Endometrium (tissue), 2 donors: ENCODE measurements around the gene SPEF1.
A peak's percentile ranks its signal among the peaks of the same experiment; 100 is the strongest.
"Not testable (repeated sequence)": the region's sequence is repeated elsewhere in the genome, so short reads cannot be mapped to it uniquely, and the experiment has no call there.

Experiments
- FAIRE-seq: peaks from 2 replicates; lab custom pipeline; 2012; peaks lifted over from hg19 to GRCh38; lab: Jason Lieb, UNC
- donor health status: control.
- donor health status: control.

The SPEF1 gene, protein sequence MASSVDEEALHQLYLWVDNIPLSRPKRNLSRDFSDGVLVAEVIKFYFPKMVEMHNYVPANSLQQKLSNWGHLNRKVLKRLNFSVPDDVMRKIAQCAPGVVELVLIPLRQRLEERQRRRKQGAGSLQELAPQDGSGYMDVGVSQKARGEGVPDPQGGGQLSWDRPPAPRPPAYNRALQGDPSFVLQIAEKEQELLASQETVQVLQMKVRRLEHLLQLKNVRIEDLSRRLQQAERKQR

GRCh38 chr20:3781153-3781910 is at the start of gene SPEF1:
SPEF1 (minus strand) TSS chr20:3781448; CDS start chr20:3781287, 161 bp downstream.
- peak; percentile 90 for FAIRE-seq

GRCh38 chr20:3829891-3830290 is 48.6 kb upstream of the SPEF1 start:
- FAIRE-seq, result not testable (repeated sequence)

DNA sequence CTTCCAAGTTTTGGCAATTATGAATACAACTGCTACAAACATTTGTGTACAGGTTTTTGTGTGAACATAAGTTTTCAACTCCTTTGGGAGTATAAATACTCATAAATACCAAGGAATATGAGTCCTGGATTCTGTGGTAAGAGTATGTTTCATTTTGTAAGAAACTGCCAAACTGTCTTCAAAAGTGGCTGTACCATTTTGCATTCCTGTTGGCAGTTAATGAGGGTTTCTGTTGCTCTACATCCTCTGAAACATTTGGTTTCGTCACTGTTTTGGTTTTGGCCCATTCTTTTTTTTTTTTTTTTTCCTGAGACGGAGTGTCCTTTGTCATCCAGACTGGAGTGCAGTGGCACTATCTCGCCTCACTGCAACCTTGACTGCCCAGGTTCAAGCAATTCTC is 47.5 kb upstream of the SPEF1 start:
- no peak for FAIRE-seq

- FAIRE-seq, result no peak
These were observed 45.2 kb upstream of the SPEF1 start for GRCh38 chr20:3826420-3826819.

GRCh38 chr20:3825526-3825925 is 44.3 kb upstream of the SPEF1 start:
- FAIRE-seq, result no peak

- no peak for FAIRE-seq
These were observed 42.6 kb upstream of the SPEF1 start for GRCh38 chr20:3823881-3824280.

DNA sequence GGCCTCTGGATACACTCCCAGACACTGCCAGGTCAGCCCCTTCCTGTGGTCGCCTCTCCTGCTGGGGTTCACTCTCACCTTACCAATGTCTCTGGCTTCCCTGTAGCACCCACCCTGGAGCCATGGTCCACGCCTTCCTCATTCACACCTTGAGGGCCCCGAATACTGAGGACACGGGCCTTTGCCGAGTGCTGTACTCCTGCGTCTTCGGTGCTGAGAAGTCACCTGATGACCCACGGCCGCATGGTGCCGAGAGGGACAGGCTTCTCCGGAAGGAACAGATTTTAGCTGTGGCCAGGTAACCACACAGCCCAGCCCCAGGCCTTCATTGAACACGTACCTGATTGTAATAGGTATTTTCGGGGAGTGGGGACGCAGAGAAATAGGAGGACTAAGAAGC is 40.7 kb upstream of the SPEF1 start:
- no peak for FAIRE-seq

- FAIRE-seq, result no peak
These were observed 39.9 kb upstream of the SPEF1 start for GRCh38 chr20:3820901-3821727.

- no peak for FAIRE-seq
These were observed 39.0 kb upstream of the SPEF1 start, which contains the start of gene AP5S1 for GRCh38 chr20:3820048-3820900. AP5S1 (plus strand) TSS chr20:3820547; CDS start chr20:3822118, 1,571 bp downstream.

- FAIRE-seq, result no peak
These were observed 38.3 kb upstream of the SPEF1 start for GRCh38 chr20:3819411-3820047.

GRCh38 chr20:3818155-3819151 is 37.2 kb upstream of the SPEF1 start:
- no peak for FAIRE-seq

DNA sequence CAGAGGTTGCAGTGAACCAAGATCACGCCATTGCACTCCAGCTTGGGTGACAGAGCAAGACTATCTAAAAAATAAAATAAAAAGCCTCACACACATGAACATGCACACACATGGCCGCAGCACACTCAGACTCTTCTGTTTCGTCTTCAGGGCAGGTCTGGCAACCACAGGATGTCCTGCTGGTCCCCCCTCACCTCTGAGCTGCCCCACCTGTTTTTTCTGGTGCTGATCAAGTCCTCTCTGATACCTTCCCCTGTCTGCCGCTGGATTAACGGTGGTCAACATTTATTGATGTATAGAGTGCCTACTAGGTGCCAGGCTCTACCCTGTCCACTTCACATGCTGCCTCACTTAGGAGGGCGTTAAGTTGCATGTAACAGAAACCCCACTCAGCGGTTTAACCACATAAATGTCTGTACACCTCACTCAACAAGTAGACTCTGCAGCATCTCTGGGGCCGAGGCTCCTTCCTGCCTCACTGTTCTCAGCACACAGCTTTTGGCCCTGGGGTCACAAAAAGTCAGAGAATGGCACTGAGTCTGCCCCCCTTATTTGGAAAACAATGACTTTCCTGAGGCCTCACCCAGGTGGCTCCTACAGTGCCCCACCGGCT is 34.6 kb upstream of the SPEF1 start:
- FAIRE-seq, result no peak

GRCh38 chr20:3814928-3815495 is 33.8 kb upstream of the SPEF1 start:
- FAIRE-seq, result no peak

DNA sequence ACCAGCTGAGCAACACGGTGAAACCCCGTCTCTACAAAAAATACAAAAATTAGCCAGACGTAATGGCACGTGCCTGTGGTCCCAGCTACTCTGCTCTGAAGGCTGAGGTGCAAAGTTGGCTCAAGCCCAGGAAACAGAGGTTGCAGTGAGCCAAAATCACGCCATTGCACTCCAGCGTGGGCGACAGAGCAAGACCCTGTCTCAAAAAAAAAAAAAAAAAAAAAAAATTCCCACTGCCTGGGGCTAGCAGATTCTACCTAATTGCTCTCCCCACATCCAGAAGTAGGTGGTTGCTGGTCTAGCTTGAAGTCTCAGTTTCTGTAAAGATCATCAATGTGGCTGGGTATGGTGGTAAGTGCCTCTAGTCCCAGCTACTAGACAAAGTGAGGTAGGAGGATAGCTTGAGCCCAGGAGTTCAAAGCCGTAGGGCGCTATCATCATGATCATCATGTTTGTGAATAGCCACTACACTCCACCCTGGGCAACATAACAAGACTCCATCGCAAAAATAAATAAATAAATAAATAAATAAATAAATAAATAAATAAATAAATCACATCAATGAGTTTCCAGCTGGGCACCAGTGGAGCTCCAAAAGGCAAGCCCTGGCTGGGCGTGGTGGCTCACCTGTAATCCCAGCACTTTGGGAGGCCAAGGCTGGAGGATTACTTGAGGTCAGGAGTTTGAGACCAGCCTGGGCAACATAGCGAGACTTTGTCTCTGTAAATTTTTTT is 32.8 kb upstream of the SPEF1 start:
- no peak for FAIRE-seq

DNA sequence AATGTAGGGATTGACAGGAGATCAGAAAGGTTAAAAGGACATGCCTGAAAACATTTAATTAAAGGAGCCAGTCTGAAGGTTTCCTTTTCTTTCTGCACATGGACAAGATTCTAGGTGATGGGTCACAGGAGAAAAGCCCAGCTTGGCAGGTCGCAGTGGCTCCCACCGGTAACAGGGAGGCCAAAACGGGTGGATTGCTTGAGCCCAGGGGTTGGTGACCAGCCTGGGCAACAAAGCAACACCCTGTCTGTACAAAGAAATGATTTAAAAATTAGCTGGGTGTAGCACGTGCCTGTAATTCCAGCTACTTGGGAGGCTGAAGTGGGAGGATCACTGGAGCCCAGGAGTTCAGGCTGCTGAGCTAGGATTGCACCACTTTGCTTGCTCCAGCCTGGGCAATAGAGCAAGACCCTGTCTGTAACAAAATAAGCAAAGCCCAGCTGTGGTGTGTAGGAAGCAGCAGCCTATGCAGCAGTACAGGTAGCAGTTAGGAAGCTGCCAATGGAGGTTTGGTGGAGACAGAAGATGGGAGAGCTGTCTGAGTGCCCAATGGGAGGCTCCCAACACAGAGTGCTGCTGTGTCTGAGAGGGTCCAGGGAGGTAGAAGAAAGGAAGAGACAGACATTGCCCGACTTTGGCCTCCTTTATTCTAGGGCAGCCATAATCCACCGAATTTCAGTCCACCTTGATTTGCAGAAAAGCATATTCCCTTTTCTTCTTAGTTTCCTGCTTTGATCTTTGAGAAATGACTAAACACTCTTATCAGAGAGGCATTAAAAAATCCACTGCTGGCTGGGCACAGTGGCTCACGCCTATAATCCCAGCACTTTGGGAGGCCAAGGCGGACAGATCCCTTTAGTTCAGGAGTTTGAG is 32.0 kb upstream of the SPEF1 start:
- FAIRE-seq, result no peak

- no peak for FAIRE-seq
These were observed 31.0 kb upstream of the SPEF1 start for GRCh38 chr20:3812259-3812681.

GRCh38 chr20:3811467-3812258 is 30.4 kb upstream of the SPEF1 start:
- peak; percentile 91 for FAIRE-seq
